ENCODE results near the gene UBE2J2. TPM values are rescaled to one million over a fixed set of nuclear protein-coding genes. Genes with fewer than 3 reads are reported as not detected.

Gene UBE2J2
- total and polyA plus RNA-seq, 4 donors: 21.0 to 30.4 (median 25.8) TPM

- H3K27me3 ChIP-seq (ENCODE audit: control insufficient read depth in 4 of 4, insufficient read depth in 4 of 4, low read length in 3 of 4): no peaks in the 10 kb centered on the region
- 97% methylated on average over 15 of the region's 15 CpGs for WGBS
Observed at GRCh38 chr1:1223321-1223720, 50.3 kb downstream of the UBE2J2 start.

More at GRCh38 chr1:1223321-1223720, 50.3 kb downstream of the UBE2J2 start:
- Histone ChIP-seq H3K27ac (ENCODE audit: low read depth in 1 of 2, low read length in 2 of 2) (no peak overlapping the region), H3K9me3 (ENCODE audit: control insufficient read depth in 4 of 4, low read length in 3 of 4) (no peaks in the 10 kb centered on the region), H3K4me1 (ENCODE audit: control insufficient read depth in 4 of 4, insufficient read depth in 4 of 4, low read length in 3 of 4) (no peaks in the 10 kb centered on the region), H3K9ac (ENCODE audit: low read depth in 1 of 2, low read length in 2 of 2) (no peak overlapping the region), H3K36me3 (ENCODE audit: control insufficient read depth in 4 of 4, insufficient read depth in 3 of 4, low read depth in 1 of 4, low read length in 3 of 4) (peaks cover 20 to 73% (median 35%) of the 10 kb centered on the region in 4 donors), H3K4me3 (ENCODE audit: low read depth in 1 of 3, low read length in 3 of 3) (no peak overlapping the region)
- no peak for DNase-seq (ENCODE audit: low spot score)
- TF ChIP-seq MAX (IDR thresholded peaks at IDR 0.05): no peak
- no peak for TF ChIP-seq REST (IDR thresholded peaks at IDR 0.05)
- no peak for TF ChIP-seq GABPA (IDR thresholded peaks at IDR 0.05 in 1 of 2, conservative IDR thresholded peaks at IDR 0.05 in 1 of 2)
- TF ChIP-seq TAF1 (conservative IDR thresholded peaks at IDR 0.05): no peak
- TF ChIP-seq RAD21 (IDR thresholded peaks at IDR 0.05): no peak
- no peak for TF ChIP-seq YY1 (IDR thresholded peaks at IDR 0.05)
- no peak for TF ChIP-seq JUND (IDR thresholded peaks at IDR 0.05)
- no peak for TF ChIP-seq NR2F2 (IDR thresholded peaks at IDR 0.05)
- no peak for TF ChIP-seq EGR1 (IDR thresholded peaks at IDR 0.05; ENCODE audit: low read depth in 2 of 2)
- no peak for TF ChIP-seq ZBTB33 (IDR thresholded peaks at IDR 0.05)
- TF ChIP-seq HNF4G (IDR thresholded peaks at IDR 0.05): no peak
- no peak for TF ChIP-seq CTCF (IDR thresholded peaks at IDR 0.05; ENCODE audit: low read depth, low read length, missing input control)
- TF ChIP-seq RXRA (IDR thresholded peaks at IDR 0.05): no peak
- no peak for TF ChIP-seq HNF4A (conservative IDR thresholded peaks at IDR 0.05)
- no peak for TF ChIP-seq SP1 (IDR thresholded peaks at IDR 0.05)
- no peak for TF ChIP-seq FOXA2 (IDR thresholded peaks at IDR 0.05)
- TF ChIP-seq FOXA1 (IDR thresholded peaks at IDR 0.05): no peak
- TF ChIP-seq ATF3 (IDR thresholded peaks at IDR 0.05): no peak
